OCI-LY3 (cell line): Measurements from ENCODE around the gene DROSHA.

Experiments used
- EZH2phosphoT487 ChIP-seq: fragments of 200-600 bp; shearing (Covaris generic); IDR thresholded peaks from 2 replicates; pipeline ENCODE4 v1.6.1; 2018; ENCODE audit warnings: antibody characterized with exemption, mixed run types, low read depth
- TF ChIP-seq, protein P1 (sequence below): fragments of 200-600, 300-600 bp; sonication (generic); IDR thresholded peaks from 2 replicates; pipeline ENCODE4 v1.5.1; 2014; ENCODE audit warnings: antibody characterized with exemption, low read length, low read depth

DNA sequence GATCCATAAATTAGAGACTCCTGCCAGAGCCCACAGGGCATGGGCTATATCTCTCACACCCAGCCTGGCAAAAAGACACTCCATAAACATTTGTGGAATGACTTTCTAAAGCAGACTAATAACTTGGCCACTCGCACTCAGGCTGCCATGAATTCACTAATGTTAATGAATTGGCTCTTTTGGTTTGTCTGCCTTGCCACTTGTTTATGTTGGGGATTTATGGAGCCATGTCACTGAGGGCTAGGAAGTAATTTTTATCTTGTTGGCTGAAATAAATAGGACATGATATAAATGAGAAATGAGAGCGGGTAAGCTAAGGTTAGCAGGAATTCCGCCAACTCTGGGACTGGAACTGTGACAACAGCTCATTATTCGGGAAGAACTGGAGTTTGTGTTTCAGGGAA, 55.2 kb downstream of the DROSHA start:
- TF ChIP-seq, protein P1, sequence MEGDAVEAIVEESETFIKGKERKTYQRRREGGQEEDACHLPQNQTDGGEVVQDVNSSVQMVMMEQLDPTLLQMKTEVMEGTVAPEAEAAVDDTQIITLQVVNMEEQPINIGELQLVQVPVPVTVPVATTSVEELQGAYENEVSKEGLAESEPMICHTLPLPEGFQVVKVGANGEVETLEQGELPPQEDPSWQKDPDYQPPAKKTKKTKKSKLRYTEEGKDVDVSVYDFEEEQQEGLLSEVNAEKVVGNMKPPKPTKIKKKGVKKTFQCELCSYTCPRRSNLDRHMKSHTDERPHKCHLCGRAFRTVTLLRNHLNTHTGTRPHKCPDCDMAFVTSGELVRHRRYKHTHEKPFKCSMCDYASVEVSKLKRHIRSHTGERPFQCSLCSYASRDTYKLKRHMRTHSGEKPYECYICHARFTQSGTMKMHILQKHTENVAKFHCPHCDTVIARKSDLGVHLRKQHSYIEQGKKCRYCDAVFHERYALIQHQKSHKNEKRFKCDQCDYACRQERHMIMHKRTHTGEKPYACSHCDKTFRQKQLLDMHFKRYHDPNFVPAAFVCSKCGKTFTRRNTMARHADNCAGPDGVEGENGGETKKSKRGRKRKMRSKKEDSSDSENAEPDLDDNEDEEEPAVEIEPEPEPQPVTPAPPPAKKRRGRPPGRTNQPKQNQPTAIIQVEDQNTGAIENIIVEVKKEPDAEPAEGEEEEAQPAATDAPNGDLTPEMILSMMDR, result no peak
- no peak for TF ChIP-seq EZH2phosphoT487
